Keratinocyte (primary cell): ENCODE data around the gene CACNB2. TPM values are rescaled to one million over a fixed set of nuclear protein-coding genes. Genes with fewer than 3 reads are reported as not detected.

Source experiments
- DNase-seq: peaks from one replicate; pipeline ENCODE4 v3.0.0-alpha.2; 2011; ENCODE audit warnings: low read depth, missing footprints, low spot score
- FAIRE-seq: peaks from 2 replicates; lab custom pipeline; 2011; peaks lifted over from hg19 to GRCh38; lab: Jason Lieb, UNC
- H2AFZ ChIP-seq: 2 replicates; pipeline ENCODE4 v1.6.0; 2012; ENCODE audit warnings: low read length, control low read depth, inconsistent platforms; ENCODE audit not compliant: control insufficient read depth
- H3K27ac ChIP-seq: 2 replicates; pipeline ENCODE4 v1.5.1; 2011; ENCODE audit warnings: low read length; ENCODE audit not compliant: control insufficient read depth, insufficient read depth
- H3K27me3 ChIP-seq: 3 replicates; pipeline ENCODE4 v1.6.0; 2011; ENCODE audit warnings: low read length; ENCODE audit not compliant: control insufficient read depth, insufficient read depth; ENCODE audit errors: extremely low read depth
- H3K36me3 ChIP-seq, 2 experiments: 2 replicates in 1 of 2; 3 replicates in 1 of 2; pipeline ENCODE4 v1.5.1; 2011; ENCODE audit warnings: low read length in 2 of 2, mild to moderate bottlenecking in 1 of 2; ENCODE audit not compliant: control insufficient read depth in 2 of 2, insufficient read depth in 2 of 2; ENCODE audit errors: extremely low read depth in 1 of 2
- H3K4me1 ChIP-seq: 3 replicates; pipeline ENCODE4 v1.5.1; 2011; ENCODE audit warnings: low read length; ENCODE audit not compliant: control insufficient read depth, insufficient read depth; ENCODE audit errors: extremely low read depth
- H3K4me2 ChIP-seq: 3 replicates; pipeline ENCODE4 v1.6.0; 2011; ENCODE audit warnings: low read depth, low read length; ENCODE audit not compliant: control insufficient read depth, insufficient read depth; ENCODE audit errors: extremely low read depth
- H3K4me3 ChIP-seq, 3 experiments: fragments of 200-600 bp in 1 of 3; sonication (generic) in 1 of 3; 2 replicates in 2 of 3; 3 replicates in 1 of 3; pipeline ENCODE4 v1.5.1; 2011 to 2016; ENCODE audit warnings: low read length in 3 of 3, mild to moderate bottlenecking in 3 of 3, control low read depth in 2 of 3, inconsistent platforms in 1 of 3, low read depth in 1 of 3, mixed read lengths in 1 of 3, mixed run types in 1 of 3, moderate library complexity in 1 of 3; ENCODE audit not compliant: control insufficient read depth in 2 of 3, insufficient read depth in 2 of 3; ENCODE audit errors: extremely low read depth in 1 of 3
- H3K79me2 ChIP-seq: 2 replicates; pipeline ENCODE4 v1.6.0; 2012; ENCODE audit warnings: low read length; ENCODE audit not compliant: control insufficient read depth, insufficient read depth
- H3K9ac ChIP-seq: 3 replicates; pipeline ENCODE4 v1.6.0; 2011; ENCODE audit warnings: low read length; ENCODE audit not compliant: control insufficient read depth, insufficient read depth; ENCODE audit errors: extremely low read depth
- H3K9me1 ChIP-seq: 3 replicates; pipeline ENCODE4 v1.6.0; 2011; ENCODE audit warnings: low read length; ENCODE audit not compliant: control insufficient read depth, insufficient read depth; ENCODE audit errors: extremely low read depth
- H3K9me3 ChIP-seq: 2 replicates; pipeline ENCODE4 v1.5.1; 2012; ENCODE audit warnings: low read depth, low read length; ENCODE audit not compliant: control insufficient read depth
- H4K20me1 ChIP-seq: 3 replicates; pipeline ENCODE4 v1.6.0; 2011; ENCODE audit warnings: low read length; ENCODE audit not compliant: control insufficient read depth, insufficient read depth; ENCODE audit errors: extremely low read depth
- EZH2 ChIP-seq: IDR thresholded peaks from one replicate; pipeline ENCODE4 v1.6.1; 2012; ENCODE audit warnings: inconsistent platforms, mild to moderate bottlenecking, low read length, moderate library complexity
- dilution Hi-C: fragments of 300-500 bp; cut with MboI; formaldehyde crosslinking; loops from one replicate; pipeline ENCODE4 v1.7.0; 2020; ENCODE audit warnings: low sequenced_read_pairs; ENCODE audit not compliant: extremely low pct_ligation_motif_present
- polyA plus RNA-seq, 5 experiments: library from polyadenylated mRNA; depleted of rRNA in 3 of 5; stranded (reverse) in 3 of 5; stranded (forward) in 1 of 5; unstranded in 1 of 5; fragments of >200 nt; gene quantifications; 1 replicate in 1 of 5; 2 replicates in 3 of 5; 3 replicates in 1 of 5; pipeline versions ENCODE4 v1.2.1 to v1.2.3, GENCODE V29; 2011 to 2012; ENCODE audit warnings: missing spikeins in 2 of 5, low read depth in 1 of 5, low replicate concordance in 1 of 5
- TF ChIP-seq, protein P1 (sequence below), 3 experiments: IDR thresholded peaks in 1 of 3; conservative IDR thresholded peaks in 1 of 3; optimal IDR thresholded peaks in 1 of 3; 2 replicates in 2 of 3; 3 replicates in 1 of 3; pipeline versions ENCODE3 to v1.5.1; 2011; ENCODE audit warnings: low read length in 3 of 3, mild to moderate bottlenecking in 3 of 3, moderate library complexity in 2 of 3, control low read depth in 1 of 3, inconsistent platforms in 1 of 3; ENCODE audit not compliant: insufficient read depth in 2 of 3; ENCODE audit errors: extremely low read depth in 1 of 3

The CACNB2 gene
- polyA plus RNA-seq, 1 donor (not counting 4 experiments of a cell fraction or from before 2014, with no cell fraction given): 0.03 TPM

DNA sequence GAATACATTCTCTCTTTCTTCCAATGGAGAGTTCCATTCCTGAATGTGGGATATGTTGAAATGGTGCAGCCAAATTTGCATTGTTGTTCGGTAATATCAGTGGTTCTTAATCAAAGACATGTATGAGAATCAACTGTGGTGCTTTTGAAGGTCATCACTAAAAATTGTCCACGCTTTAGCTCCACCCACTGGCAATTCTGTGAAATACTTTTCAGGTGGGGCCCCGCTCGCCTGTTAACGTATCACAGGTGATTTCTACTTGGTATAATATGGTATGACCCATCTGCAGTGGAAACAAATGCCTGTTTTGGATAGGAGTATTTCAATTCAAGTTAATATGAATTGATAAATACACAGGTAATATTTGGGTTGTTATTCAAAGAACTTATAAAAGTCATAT, 332.8 kb downstream of the CACNB2 start:
- FAIRE-seq (no peak), DNase-seq (no peak)
- no peak overlapping the region for H2AFZ ChIP-seq
- H3K4me1 ChIP-seq: no peaks in the 10 kb centered on the region
- H3K36me3 ChIP-seq: no peaks in the 10 kb centered on the region
- no peaks in the 10 kb centered on the region for H3K9me1 ChIP-seq
- H3K79me2 ChIP-seq: no peaks in the 10 kb centered on the region
- H3K4me2 ChIP-seq: no peak overlapping the region
- no peaks in the 10 kb centered on the region for H4K20me1 ChIP-seq
- no peaks in the 10 kb centered on the region for H3K9me3 ChIP-seq
- no peak overlapping the region for H3K27ac ChIP-seq
- H3K4me3 ChIP-seq: no peak overlapping the region
- H3K9ac ChIP-seq: no peak overlapping the region
- dilution Hi-C loops: no loop called here
- TF ChIP-seq, protein P1, sequence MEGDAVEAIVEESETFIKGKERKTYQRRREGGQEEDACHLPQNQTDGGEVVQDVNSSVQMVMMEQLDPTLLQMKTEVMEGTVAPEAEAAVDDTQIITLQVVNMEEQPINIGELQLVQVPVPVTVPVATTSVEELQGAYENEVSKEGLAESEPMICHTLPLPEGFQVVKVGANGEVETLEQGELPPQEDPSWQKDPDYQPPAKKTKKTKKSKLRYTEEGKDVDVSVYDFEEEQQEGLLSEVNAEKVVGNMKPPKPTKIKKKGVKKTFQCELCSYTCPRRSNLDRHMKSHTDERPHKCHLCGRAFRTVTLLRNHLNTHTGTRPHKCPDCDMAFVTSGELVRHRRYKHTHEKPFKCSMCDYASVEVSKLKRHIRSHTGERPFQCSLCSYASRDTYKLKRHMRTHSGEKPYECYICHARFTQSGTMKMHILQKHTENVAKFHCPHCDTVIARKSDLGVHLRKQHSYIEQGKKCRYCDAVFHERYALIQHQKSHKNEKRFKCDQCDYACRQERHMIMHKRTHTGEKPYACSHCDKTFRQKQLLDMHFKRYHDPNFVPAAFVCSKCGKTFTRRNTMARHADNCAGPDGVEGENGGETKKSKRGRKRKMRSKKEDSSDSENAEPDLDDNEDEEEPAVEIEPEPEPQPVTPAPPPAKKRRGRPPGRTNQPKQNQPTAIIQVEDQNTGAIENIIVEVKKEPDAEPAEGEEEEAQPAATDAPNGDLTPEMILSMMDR (optimal IDR thresholded peaks at IDR 0.05 in 1 of 3, IDR thresholded peaks at IDR 0.05 in 1 of 3, conservative IDR thresholded peaks at IDR 0.05 in 1 of 3; ENCODE audit: extremely low read depth in 1 of 3, insufficient read depth in 2 of 3, low read length in 3 of 3): no peak
- no peak for TF ChIP-seq EZH2
- no peaks in the 10 kb centered on the region for H3K27me3 ChIP-seq

- no peaks in the 10 kb centered on the region for H3K9me3 ChIP-seq
- FAIRE-seq (no peak), DNase-seq (no peak)
- no peak overlapping the region for H3K4me2 ChIP-seq
- H3K9me1 ChIP-seq: no peaks in the 10 kb centered on the region
- no peaks in the 10 kb centered on the region for H3K4me1 ChIP-seq
- TF ChIP-seq, protein P1 (optimal IDR thresholded peaks at IDR 0.05 in 1 of 3, IDR thresholded peaks at IDR 0.05 in 1 of 3, conservative IDR thresholded peaks at IDR 0.05 in 1 of 3; ENCODE audit: extremely low read depth in 1 of 3, insufficient read depth in 2 of 3, low read length in 3 of 3): no peak
- dilution Hi-C loops: no loop called here
- H3K4me3 ChIP-seq: no peak overlapping the region
- H3K27me3 ChIP-seq: no peaks in the 10 kb centered on the region
- H3K36me3 ChIP-seq: no peaks in the 10 kb centered on the region
- H3K9ac ChIP-seq: no peak overlapping the region
- H2AFZ ChIP-seq: no peak overlapping the region
- no peaks in the 10 kb centered on the region for H3K79me2 ChIP-seq
- no peaks in the 10 kb centered on the region for H4K20me1 ChIP-seq
- no peak overlapping the region for H3K27ac ChIP-seq
Observed at GRCh38 chr10:18473424-18474117, 333.3 kb downstream of the CACNB2 start.
